ENCODE measurements around the gene ACCS. TPM values are rescaled to one million over a fixed set of nuclear protein-coding genes. Genes with fewer than 3 reads are reported as not detected.

Gene ACCS
- total and polyA plus RNA-seq, 2 experiments from 2014 or later = 9.9 to 21.4 TPM

DNA sequence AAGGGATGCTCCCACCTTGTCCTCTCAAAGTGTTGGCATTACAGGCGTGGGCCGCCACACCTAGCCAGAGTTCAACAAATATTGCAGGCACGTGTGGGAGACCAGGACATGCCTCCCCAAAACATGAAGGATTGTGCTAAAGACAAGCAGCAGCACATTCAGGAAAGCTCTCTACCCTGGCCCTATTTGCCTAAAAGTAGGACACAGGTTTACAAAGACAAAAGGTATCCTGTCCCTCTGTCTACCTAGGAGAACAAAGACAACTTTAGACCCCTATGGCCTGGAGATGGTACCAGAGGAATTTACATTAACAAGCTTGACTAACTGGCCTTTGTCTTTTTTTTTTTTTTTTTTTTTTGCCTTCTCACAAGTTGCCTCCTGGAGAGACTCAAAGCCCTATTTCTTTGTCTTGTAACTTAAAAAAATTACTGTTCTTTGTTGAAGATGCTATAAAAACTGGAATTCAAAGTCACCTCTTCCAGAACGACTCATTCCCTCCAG is 859 bp upstream of the ACCS start:
- WGBS (ENCODE audit: low lambda C conversion rate, missing lambda C conversion rate) = 67% methylated on average over 4 of the region's 4 CpGs
- no peaks in the 10 kb centered on the region for H3K36me3 ChIP-seq (replicated peaks; ENCODE audit: insufficient read depth, low read depth)
- H4K20me1 ChIP-seq (ENCODE audit: insufficient read depth, poor library complexity, severe bottlenecking) = no peaks in the 10 kb centered on the region
- TF ChIP-seq, protein P1, sequence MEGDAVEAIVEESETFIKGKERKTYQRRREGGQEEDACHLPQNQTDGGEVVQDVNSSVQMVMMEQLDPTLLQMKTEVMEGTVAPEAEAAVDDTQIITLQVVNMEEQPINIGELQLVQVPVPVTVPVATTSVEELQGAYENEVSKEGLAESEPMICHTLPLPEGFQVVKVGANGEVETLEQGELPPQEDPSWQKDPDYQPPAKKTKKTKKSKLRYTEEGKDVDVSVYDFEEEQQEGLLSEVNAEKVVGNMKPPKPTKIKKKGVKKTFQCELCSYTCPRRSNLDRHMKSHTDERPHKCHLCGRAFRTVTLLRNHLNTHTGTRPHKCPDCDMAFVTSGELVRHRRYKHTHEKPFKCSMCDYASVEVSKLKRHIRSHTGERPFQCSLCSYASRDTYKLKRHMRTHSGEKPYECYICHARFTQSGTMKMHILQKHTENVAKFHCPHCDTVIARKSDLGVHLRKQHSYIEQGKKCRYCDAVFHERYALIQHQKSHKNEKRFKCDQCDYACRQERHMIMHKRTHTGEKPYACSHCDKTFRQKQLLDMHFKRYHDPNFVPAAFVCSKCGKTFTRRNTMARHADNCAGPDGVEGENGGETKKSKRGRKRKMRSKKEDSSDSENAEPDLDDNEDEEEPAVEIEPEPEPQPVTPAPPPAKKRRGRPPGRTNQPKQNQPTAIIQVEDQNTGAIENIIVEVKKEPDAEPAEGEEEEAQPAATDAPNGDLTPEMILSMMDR (IDR thresholded peaks at IDR 0.05; ENCODE audit: poor library complexity) = no peak
- TF ChIP-seq EZH2phosphoT487 (IDR thresholded peaks at IDR 0.05; ENCODE audit: low read depth, severe bottlenecking, unreplicated experiment) (no peak), EZH2 (IDR thresholded peaks at IDR 0.05; ENCODE audit: borderline replicate concordance) (no peak)
- H3K4me3 ChIP-seq = no peak overlapping the region
- H3K4me2 ChIP-seq = peak overlapping the region; percentile 81
- DNase-seq (ENCODE audit: low spot score) = no peak
- H3K9me2 ChIP-seq (replicated peaks; ENCODE audit: insufficient read depth) = no peaks in the 10 kb centered on the region
- no peaks in the 10 kb centered on the region for H3K9me3 ChIP-seq (ENCODE audit: low read depth)
- H3K27ac ChIP-seq = peak overlapping the region; percentile 93
- no peaks in the 10 kb centered on the region for H3K27me3 ChIP-seq
- H2AFZ ChIP-seq = peak overlapping the region; percentile 89
- peaks cover 10% of the 10 kb centered on the region for H3K4me1 ChIP-seq (ENCODE audit: insufficient read depth)
- H3K79me2 ChIP-seq = peaks cover 3% of the 10 kb centered on the region

DNA sequence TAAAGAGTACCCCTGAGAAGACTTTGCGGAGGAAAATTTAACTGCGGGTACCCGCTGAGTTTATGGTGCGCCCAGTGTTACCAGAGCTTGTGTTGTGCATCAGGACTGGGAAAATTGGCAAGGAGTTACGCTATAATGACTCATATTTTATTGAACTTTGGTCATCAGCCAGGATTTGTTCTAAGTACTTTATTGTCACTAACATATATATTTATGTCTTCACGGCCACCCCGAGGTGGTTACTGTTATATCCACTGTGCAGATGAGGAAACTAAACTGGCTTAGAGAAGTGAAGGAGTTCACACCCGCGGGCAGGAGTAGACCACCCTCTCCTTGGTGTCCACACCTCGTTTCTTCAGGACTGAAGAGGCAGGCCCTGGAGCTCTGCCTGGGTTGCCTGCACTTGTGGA is 667 bp downstream of the ACCS start:
- Histone ChIP-seq H3K4me2 (peak overlapping the region; percentile 81), H3K79me2 (peaks cover 3% of the 10 kb centered on the region), H2AFZ (peak overlapping the region; percentile 89), H3K9me3 (ENCODE audit: low read depth) (no peaks in the 10 kb centered on the region), H3K4me1 (ENCODE audit: insufficient read depth) (peaks cover 10% of the 10 kb centered on the region), H3K9me2 (replicated peaks; ENCODE audit: insufficient read depth) (no peaks in the 10 kb centered on the region), H3K27ac (peak overlapping the region; percentile 93), H3K36me3 (replicated peaks; ENCODE audit: insufficient read depth, low read depth) (no peaks in the 10 kb centered on the region), H3K4me3 (peak overlapping the region; percentile 53), H4K20me1 (ENCODE audit: insufficient read depth, poor library complexity, severe bottlenecking) (no peaks in the 10 kb centered on the region), H3K27me3 (no peaks in the 10 kb centered on the region)
- TF ChIP-seq EZH2 (IDR thresholded peaks at IDR 0.05; ENCODE audit: borderline replicate concordance) = no peak
- 55% methylated on average over 10 of the region's 10 CpGs for WGBS (ENCODE audit: low lambda C conversion rate, missing lambda C conversion rate)
- DNase-seq (ENCODE audit: low spot score) = peak; percentile 63

DNA sequence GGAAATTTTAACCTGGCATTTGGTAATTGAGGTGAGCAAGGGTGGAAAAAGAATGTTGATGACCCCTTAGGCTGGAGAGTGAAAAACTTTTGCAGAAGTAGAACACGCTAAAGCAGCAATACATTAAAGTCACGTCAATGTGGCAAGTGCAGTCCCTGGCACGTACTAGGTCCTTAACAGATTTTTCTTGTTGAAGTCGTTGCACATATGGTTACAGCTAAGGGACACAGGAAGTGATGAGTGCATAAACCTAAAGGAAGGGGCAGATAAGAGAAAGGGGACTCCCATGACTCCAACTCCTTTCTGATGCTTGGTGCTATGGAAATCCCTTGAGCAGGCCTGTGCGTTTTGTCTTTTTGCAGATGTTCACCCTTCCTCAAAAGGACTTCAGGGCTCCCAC is 1.2 kb downstream of the ACCS start:
- Histone ChIP-seq H2AFZ (no peak overlapping the region), H3K27ac (peak overlapping the region; percentile 93), H3K4me2 (peak overlapping the region; percentile 81), H3K9me2 (replicated peaks; ENCODE audit: insufficient read depth) (no peaks in the 10 kb centered on the region), H3K36me3 (replicated peaks; ENCODE audit: insufficient read depth, low read depth) (no peaks in the 10 kb centered on the region), H3K4me1 (ENCODE audit: insufficient read depth) (peaks cover 10% of the 10 kb centered on the region), H3K27me3 (no peaks in the 10 kb centered on the region), H3K9me3 (ENCODE audit: low read depth) (no peaks in the 10 kb centered on the region), H4K20me1 (ENCODE audit: insufficient read depth, poor library complexity, severe bottlenecking) (no peaks in the 10 kb centered on the region), H3K79me2 (peaks cover 3% of the 10 kb centered on the region), H3K4me3 (no peak overlapping the region)
- TF ChIP-seq, protein P1 (IDR thresholded peaks at IDR 0.05; ENCODE audit: poor library complexity) = no peak
- TF ChIP-seq EZH2phosphoT487 (IDR thresholded peaks at IDR 0.05; ENCODE audit: low read depth, severe bottlenecking, unreplicated experiment) (no peak), EZH2 (IDR thresholded peaks at IDR 0.05; ENCODE audit: borderline replicate concordance) (no peak)
- 73% methylated on average over 5 of the region's 5 CpGs for WGBS (ENCODE audit: low lambda C conversion rate, missing lambda C conversion rate)
- no peak for DNase-seq (ENCODE audit: low spot score)

DNA sequence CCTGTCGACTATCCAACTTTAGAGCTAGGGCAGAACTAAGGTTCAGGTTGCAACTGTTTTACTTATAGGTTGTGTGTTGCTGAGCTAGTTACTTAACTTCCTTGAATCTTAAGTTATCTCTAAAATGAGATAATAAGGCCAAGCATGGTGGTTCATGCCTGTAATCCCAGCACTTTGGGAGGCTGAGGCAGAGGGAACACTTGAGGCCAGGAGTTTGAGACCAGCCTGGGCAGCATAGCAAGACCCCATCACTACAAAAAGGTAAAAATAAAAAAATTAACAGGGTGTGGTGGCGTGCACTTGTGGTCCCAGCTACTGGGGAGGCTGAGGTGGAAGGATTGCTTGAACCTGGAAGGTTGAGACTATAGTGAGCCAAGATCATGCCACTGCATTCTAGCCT is 2.1 kb downstream of the ACCS start:
- Histone ChIP-seq H3K4me2 (no peak overlapping the region), H2AFZ (no peak overlapping the region), H3K4me1 (ENCODE audit: insufficient read depth) (peaks cover 10% of the 10 kb centered on the region), H3K9me3 (ENCODE audit: low read depth) (no peaks in the 10 kb centered on the region), H3K27ac (no peak overlapping the region), H3K27me3 (no peaks in the 10 kb centered on the region), H3K36me3 (replicated peaks; ENCODE audit: insufficient read depth, low read depth) (no peaks in the 10 kb centered on the region), H3K9me2 (replicated peaks; ENCODE audit: insufficient read depth) (no peaks in the 10 kb centered on the region), H3K79me2 (peaks cover 3% of the 10 kb centered on the region), H3K4me3 (no peak overlapping the region), H4K20me1 (ENCODE audit: insufficient read depth, poor library complexity, severe bottlenecking) (no peaks in the 10 kb centered on the region)
- no peak for DNase-seq (ENCODE audit: low spot score)
- no peak for TF ChIP-seq EZH2 (IDR thresholded peaks at IDR 0.05; ENCODE audit: borderline replicate concordance)
- TF ChIP-seq EZH2phosphoT487 (IDR thresholded peaks at IDR 0.05; ENCODE audit: low read depth, severe bottlenecking, unreplicated experiment) = no peak
- TF ChIP-seq, protein P1 (IDR thresholded peaks at IDR 0.05; ENCODE audit: poor library complexity) = no peak
- 92% methylated on average over 2 of the region's 2 CpGs for WGBS (ENCODE audit: low lambda C conversion rate, missing lambda C conversion rate)
